H1 (cell line): ENCODE measurements around the gene TRIM46. TPM values are rescaled to one million over a fixed set of nuclear protein-coding genes. Genes with fewer than 3 reads are reported as not detected.

Source experiments
- polyA plus RNA-seq, 7 experiments: library from polyadenylated mRNA; depleted of rRNA in 3 of 7; stranded (reverse) in 5 of 7; unstranded in 2 of 7; fragments of >200 nt in 5 of 7; fragments of 200-250 nt in 2 of 7; gene quantifications; 1 replicate in 5 of 7; 2 replicates in 1 of 7; 4 replicates in 1 of 7; pipeline versions ENCODE4 v1.2.1 to v1.2.3, GENCODE V29; 2011 to 2013; ENCODE audit warnings: missing spikeins in 2 of 7, mixed read lengths in 2 of 7
- total RNA-seq: library from RNA; stranded (reverse); fragmentation: NEBNext Ultra II Directional; extraction: Animal tissue kit (Norgen Biotek cat#: 25700); gene quantifications from 2 replicates; pipeline ENCODE4 v1.2.1, GENCODE V29; 2021
- TF ChIP-seq, protein P1 (sequence below), 3 experiments: IDR thresholded peaks; 1 replicate in 2 of 3; 2 replicates in 1 of 3; pipeline versions ENCODE4 v1.5.1 to v1.6.1; 2011; ENCODE audit warnings: low read length in 3 of 3, mild to moderate bottlenecking in 3 of 3, inconsistent platforms in 2 of 3, low read depth in 1 of 3, moderate library complexity in 1 of 3; ENCODE audit not compliant: insufficient read depth in 1 of 3; ENCODE audit errors: control extremely low read depth in 1 of 3

The TRIM46 gene
- total and polyA plus RNA-seq, 2 of the 8 experiments (the other 6 are each of a cell fraction or from before 2014, with no cell fraction given), result 15.5 to 21.6 TPM

GRCh38 chr1:155166471-155167165 lies 7.0 kb upstream of the TRIM46 start (continued):
- TF ChIP-seq, protein P1, sequence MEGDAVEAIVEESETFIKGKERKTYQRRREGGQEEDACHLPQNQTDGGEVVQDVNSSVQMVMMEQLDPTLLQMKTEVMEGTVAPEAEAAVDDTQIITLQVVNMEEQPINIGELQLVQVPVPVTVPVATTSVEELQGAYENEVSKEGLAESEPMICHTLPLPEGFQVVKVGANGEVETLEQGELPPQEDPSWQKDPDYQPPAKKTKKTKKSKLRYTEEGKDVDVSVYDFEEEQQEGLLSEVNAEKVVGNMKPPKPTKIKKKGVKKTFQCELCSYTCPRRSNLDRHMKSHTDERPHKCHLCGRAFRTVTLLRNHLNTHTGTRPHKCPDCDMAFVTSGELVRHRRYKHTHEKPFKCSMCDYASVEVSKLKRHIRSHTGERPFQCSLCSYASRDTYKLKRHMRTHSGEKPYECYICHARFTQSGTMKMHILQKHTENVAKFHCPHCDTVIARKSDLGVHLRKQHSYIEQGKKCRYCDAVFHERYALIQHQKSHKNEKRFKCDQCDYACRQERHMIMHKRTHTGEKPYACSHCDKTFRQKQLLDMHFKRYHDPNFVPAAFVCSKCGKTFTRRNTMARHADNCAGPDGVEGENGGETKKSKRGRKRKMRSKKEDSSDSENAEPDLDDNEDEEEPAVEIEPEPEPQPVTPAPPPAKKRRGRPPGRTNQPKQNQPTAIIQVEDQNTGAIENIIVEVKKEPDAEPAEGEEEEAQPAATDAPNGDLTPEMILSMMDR (IDR thresholded peaks at IDR 0.05; ENCODE audit: control extremely low read depth in 1 of 3, insufficient read depth in 1 of 3, low read depth in 1 of 3, low read length in 3 of 3), result no peak
